Middle frontal gyrus (tissue), 1 donor: ENCODE data around the gene CHN1.

Source experiments
- DNase-seq: peaks from one replicate; pipeline ENCODE4 v3.0.0-alpha.2; 2015; ENCODE audit warnings: low spot score; ENCODE audit errors: extremely low spot score

The CHN1 gene

DNA sequence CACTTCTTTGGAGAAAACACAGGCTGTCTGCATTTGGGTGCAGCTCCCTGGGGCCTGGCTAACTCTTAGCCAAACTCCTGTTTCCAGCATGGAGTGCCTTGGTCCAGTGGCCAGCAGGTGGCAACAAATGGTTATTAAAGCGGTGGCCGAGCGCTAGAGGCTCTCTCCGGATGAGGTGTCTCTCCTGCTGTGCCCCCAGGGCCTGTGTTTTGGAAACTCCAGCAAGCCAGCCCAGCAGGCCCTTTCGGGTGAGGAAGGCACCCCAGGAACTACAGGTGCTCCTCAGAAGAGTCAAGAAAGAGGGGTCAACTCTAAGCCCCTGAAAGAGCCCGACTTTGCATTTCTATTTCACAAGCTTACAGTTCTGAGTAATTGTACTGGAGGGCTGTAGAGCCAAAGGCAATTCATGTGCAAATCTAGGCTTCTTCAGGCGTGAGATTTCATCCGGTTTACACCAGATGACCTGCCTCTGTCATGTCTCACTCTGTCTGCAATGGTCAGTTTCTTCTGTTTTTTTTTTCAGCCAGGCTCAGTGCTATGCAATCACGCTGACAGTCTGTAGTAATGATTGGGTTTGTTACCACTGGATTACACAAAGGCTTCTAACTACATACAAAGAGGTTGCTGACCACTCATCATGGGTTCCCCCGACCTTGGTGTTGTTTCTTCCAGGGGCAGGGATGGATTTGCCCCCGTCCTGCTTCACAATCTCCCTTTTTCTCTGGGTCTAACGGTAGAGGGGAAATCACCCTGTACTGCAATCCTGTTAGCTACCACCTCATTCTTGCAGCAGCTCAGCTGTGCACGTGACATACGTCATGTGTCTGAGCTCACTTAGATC is 233.3 kb downstream of the CHN1 start:
- DNase-seq: no peak

DNA sequence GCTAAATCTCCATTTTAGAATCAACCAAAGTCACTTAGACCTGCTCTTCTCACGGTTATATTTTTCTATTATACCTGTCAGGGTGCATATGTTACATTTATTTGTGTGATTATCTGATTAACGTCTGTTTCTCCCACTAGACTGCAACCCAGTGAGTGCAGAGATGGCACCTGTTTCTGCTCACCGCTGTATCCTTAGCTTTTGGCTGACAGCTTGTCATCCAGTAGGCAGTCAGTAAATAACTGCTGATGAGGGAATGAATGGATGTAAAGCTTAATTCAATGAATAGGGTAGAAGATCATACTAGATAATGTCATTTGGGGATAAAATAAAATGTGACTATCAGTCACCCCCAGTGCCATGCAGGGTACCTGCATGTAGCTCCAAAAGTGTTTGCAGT is 234.0 kb downstream of the CHN1 start:
- no peak for DNase-seq

GRCh38 chr2:174768557-174768956 is 236.6 kb downstream of the CHN1 start:
- DNase-seq: no peak

DNA sequence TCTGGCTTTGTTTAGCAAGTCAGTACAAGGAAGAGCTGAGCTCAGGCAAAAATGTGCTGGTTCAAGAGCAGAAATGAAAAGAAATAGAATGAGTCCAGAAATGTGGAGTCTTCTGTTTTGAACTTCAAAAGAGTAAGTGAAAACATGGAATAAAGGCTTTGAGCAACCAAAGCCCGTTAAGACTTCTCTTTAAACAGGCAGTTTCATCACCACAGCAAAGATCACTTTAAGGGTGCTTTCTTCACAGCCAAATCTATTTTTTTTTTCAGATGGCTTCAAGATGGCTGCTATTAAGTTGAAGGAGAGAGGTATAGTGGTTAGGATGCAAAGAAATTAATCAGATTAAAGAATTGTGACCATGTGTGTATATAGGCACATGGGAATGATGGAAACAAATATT is 238.9 kb downstream of the CHN1 start:
- no peak for DNase-seq

- DNase-seq: no peak
Measured at GRCh38 chr2:174765576-174765975, 239.6 kb downstream of the CHN1 start.

GRCh38 chr2:174764280-174765255 is 240.6 kb downstream of the CHN1 start, which contains the start of gene CHRNA1:
CHRNA1 (minus strand) TSS chr2:174764472; CDS start chr2:174764394, 78 bp downstream.
- no peak for DNase-seq

DNA sequence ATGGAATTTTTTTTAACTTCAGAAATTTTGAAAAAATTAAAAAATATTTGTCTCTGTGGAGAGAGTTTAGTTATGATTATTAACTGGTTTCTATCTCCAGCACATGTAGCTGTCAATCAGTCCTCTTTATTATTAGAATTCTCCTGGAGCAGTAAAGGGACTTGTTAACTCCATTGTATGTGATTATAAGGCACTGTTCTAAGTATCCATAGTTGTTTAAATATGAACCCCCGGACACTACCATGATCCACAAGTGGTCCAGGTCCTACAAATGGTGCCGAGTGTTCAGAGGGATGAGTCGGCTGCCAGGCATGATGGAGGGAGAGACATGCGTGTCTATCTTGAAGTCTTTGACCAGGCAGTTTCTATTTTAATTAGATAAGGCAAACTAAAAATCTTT is 241.4 kb downstream of the CHN1 start:
- DNase-seq: no peak

- DNase-seq: no peak
Measured at GRCh38 chr2:174762464-174762863, 242.7 kb downstream of the CHN1 start.

GRCh38 chr2:174761837-174762236 is 243.3 kb downstream of the CHN1 start:
- no peak for DNase-seq

DNA sequence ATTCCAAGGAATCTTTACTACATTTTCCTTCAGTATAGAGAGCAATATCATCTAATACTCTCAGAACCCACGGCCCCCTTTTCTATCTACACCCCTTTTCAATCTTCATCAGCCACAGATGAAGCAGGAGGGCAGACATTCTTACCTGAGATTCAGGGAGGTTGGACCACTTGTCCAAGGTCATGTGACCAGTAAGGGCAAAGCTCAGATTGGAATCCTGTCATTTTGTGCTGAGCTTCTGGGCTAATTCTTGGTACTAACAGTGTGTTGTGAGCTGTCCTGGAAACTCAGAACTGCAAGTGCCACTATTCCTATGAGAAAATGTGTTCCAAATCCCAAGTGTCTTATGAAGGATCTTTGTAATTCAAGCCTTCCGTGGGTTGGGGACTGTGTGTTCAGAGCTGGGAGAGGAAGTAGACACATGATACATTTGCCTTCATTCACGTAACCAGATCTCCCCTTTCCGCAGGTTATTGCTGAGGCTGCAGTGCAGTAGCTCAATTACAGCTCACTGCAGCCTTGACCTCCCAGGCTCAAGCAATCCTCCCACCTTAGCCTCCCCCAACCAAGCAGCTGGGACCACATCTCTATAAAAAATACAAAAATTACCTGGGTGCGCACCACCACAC is 244.2 kb downstream of the CHN1 start:
- DNase-seq: no peak

DNA sequence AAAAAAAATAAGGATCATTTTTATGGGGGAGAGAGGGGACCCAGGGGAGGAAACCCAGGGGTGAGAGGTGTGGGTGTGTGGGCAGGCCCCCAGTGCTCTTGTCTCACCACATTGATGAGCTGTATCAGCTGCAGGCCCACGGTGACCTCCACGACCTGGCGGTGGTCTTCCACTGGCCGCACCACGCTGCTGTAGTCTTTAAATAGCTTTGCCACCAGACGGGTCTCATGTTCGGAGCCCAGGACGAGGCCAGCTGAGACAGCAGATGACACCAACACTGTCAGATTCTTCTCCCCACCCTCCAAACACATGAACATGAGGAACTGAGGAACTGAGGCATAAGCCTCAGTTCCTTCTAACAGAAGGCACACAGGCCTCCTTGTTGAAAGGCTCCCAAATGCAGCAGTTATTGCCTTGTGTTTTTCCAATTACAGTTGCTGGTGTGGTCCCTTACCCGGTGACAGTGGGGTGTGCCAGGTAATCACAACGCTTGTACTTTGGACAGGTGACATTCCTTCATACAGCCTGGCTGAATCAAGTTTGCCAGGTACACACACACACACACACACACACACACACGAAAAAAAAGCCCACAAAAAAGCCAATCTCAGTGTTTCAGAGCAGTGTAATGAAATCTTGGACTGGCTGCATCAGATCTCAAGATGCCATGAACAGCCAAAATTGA is 245.7 kb downstream of the CHN1 start:
- no peak for DNase-seq

GRCh38 chr2:174756743-174757142 is 248.4 kb downstream of the CHN1 start:
- DNase-seq: no peak

GRCh38 chr2:174753038-174753633 is 252.0 kb downstream of the CHN1 start:
- no peak for DNase-seq

GRCh38 chr2:174752403-174753037 is 252.7 kb downstream of the CHN1 start:
- no peak for DNase-seq

GRCh38 chr2:174750923-174751441 is 254.2 kb downstream of the CHN1 start:
- no peak for DNase-seq

DNA sequence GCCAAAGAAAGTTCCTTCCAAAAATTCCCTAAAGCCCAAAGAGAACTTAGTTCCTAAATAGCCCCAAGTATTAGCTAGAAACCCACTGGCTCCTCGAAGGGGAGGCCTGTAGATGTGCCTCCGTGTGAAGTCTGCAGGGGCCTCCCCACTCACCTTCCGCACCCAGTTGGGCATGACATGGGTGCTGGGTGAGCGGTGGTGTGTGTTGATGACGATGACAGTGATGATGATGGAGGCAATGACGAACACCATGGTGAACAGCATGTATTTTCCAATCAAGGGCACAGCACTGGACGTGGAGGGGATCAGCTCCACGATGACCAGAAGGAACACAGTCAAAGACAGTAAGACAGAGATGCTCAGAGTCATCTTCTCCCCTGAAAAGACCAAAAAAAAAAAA is 255.4 kb downstream of the CHN1 start:
- no peak for DNase-seq

DNA sequence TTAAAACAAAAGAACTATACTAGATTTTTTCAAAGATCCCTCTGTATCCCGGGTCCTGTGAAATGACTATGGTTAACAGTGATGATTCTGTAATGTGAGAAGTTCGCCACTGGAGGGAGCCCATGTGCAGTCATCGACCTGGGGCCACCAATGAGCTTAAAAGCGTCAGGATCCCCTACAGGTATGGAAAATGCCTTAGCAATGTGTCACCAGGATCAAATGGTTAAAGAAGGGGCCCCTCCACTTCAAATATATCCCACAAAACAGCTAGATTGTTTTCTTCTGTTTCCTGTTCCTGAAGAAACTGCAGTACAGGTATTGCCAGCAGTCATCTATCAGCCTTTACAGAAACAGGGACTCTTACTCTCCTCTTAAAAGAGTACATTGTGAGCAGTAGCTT is 256.2 kb downstream of the CHN1 start:
- peak; percentile 40 for DNase-seq
